ENCODE measurements around the gene CPZ.

The CPZ gene

GRCh38 chr4:8545439-8545765 is 47.2 kb upstream of the CPZ start:
- Histone ChIP-seq H3K4me1 (no peaks in the 10 kb centered on the region), H3K4me3 (ENCODE audit: low read depth, low read length) (no peak overlapping the region), H3K36me3 (no peaks in the 10 kb centered on the region), H3K27me3 (no peaks in the 10 kb centered on the region), H3K9me3 (no peaks in the 10 kb centered on the region)
- DNase-seq = no peak
- no peak for TF ChIP-seq CTCF (IDR thresholded peaks at IDR 0.05; ENCODE audit: low read depth, low read length)

GRCh38 chr4:8546766-8547107 is 45.8 kb upstream of the CPZ start:
- no peaks in the 10 kb centered on the region for H3K36me3 ChIP-seq
- H3K27me3 ChIP-seq = no peaks in the 10 kb centered on the region
- H3K9me3 ChIP-seq = no peaks in the 10 kb centered on the region
- DNase-seq = no peak
- H3K4me3 ChIP-seq (ENCODE audit: low read depth, low read length) = no peak overlapping the region
- H3K4me1 ChIP-seq = no peaks in the 10 kb centered on the region
- TF ChIP-seq CTCF (IDR thresholded peaks at IDR 0.05; ENCODE audit: low read depth, low read length) = no peak

GRCh38 chr4:8547108-8547911 is 45.3 kb upstream of the CPZ start:
- Histone ChIP-seq H3K4me3 (ENCODE audit: low read depth, low read length) (no peak overlapping the region), H3K36me3 (no peaks in the 10 kb centered on the region), H3K4me1 (no peaks in the 10 kb centered on the region), H3K9me3 (no peaks in the 10 kb centered on the region), H3K27me3 (no peaks in the 10 kb centered on the region)
- TF ChIP-seq CTCF (IDR thresholded peaks at IDR 0.05; ENCODE audit: low read depth, low read length) = peak; percentile 30
- DNase-seq = no peak

- no peak for TF ChIP-seq CTCF (IDR thresholded peaks at IDR 0.05; ENCODE audit: low read depth, low read length)
- no peaks in the 10 kb centered on the region for H3K9me3 ChIP-seq
- no peak for DNase-seq
- no peaks in the 10 kb centered on the region for H3K27me3 ChIP-seq
- no peaks in the 10 kb centered on the region for H3K36me3 ChIP-seq
- no peak overlapping the region for H3K4me3 ChIP-seq (ENCODE audit: low read depth, low read length)
- no peaks in the 10 kb centered on the region for H3K4me1 ChIP-seq
Measured at GRCh38 chr4:8547912-8548730, 44.4 kb upstream of the CPZ start.

GRCh38 chr4:8548731-8549351 is 43.7 kb upstream of the CPZ start:
- H3K27me3 ChIP-seq = no peaks in the 10 kb centered on the region
- no peak for DNase-seq
- no peaks in the 10 kb centered on the region for H3K4me1 ChIP-seq
- no peaks in the 10 kb centered on the region for H3K36me3 ChIP-seq
- H3K4me3 ChIP-seq (ENCODE audit: low read depth, low read length) = no peak overlapping the region
- no peak for TF ChIP-seq CTCF (IDR thresholded peaks at IDR 0.05; ENCODE audit: low read depth, low read length)
- no peaks in the 10 kb centered on the region for H3K9me3 ChIP-seq

Measured in BE2C (cell line).